Muscle of arm (tissue), 12 donors: Measurements from ENCODE around the gene OSBPL10. TPM values are rescaled to one million over a fixed set of nuclear protein-coding genes. Genes with fewer than 3 reads are reported as not detected.

ENCODE experiments used
- DNase-seq: peaks from one replicate; pipeline ENCODE4 v3.0.0-alpha.2; 2013
- polyA plus RNA-seq, 12 donors: library from polyadenylated mRNA; unstranded; fragments of 120-200 nt; gene quantifications; one replicate each; pipeline ENCODE4 v1.2.1, GENCODE V29; 2013; ENCODE audit not compliant: insufficient read length in 12 of 12

Gene OSBPL10
- polyA plus RNA-seq, 12 donors = 5.8 to 21.4 (median 11.3) TPM; not detected in 1

GRCh38 chr3:31925271-31925630 lies 55.8 kb downstream of the OSBPL10 start:
- no peak for DNase-seq

DNA sequence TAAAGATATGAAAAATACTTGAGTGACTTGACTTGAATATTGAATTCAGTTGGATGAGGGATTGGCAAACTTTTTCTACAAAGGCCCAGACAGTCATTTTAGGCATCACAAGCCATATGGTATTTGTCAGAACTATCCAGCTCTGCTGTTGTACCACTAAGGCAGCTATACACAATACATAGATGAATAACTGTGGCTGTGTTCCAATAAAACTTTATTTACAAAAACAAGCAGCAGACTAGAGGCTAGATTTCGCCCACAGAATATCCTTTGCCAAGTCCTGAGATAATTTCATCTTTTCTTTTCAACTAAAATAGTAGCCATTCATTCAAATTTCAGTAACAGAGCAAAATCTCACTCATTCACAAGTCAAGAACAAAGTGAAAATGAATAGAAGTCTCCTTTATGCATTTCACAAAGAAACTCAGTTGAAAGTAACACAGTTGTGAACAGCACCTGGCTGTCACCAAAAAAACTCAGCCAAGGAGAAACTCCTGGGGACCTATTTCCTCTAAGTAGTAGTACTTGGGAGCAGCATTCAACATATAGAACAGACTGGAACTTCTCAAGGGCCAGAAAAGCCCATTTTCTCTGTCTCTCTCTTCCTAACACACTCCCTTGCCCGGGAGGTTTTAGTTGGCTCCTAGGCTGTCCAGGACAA lies 56.3 kb downstream of the OSBPL10 start:
- no peak for DNase-seq

- DNase-seq = no peak
These were observed 58.1 kb downstream of the OSBPL10 start for GRCh38 chr3:31922962-31923361.

- no peak for DNase-seq
These were observed 59.2 kb downstream of the OSBPL10 start for GRCh38 chr3:31921837-31922236.

DNA sequence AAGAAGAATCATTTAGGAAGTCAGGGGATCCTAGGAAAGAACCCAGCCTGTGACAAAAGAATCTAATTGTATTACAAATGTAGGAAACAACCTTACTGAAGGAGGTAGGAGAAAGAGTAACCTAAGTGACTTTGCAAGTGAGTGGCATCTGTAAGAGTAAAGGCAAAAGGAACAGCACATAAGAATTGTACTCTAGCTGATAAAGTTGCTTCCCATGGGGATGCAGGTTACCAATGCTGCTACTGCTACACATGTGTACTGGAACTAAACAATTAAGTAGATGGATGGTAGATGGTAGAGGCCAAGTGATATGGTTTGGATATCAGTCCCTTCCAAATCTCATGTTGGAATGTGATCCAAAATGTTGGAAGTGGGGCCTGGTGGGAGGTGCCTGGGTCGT lies 60.8 kb downstream of the OSBPL10 start:
- DNase-seq = no peak

DNA sequence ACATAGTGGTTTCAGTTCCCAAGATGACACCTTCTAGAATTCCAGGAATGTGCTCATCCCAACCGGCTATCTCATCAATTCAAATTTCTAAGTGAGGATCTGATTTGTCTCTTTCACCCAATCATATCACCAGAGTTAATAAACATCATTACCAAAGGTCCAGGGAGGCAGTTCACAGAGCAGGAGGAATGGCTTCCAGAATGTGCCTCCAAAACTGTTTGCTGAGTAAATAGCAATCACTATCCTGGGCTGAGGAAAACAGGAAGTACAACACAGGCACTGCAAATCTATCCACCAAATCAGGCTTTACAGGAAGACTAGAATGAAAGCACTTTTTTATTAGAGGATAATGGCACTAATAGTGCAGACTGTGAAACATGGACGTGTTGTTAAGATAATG lies 61.5 kb downstream of the OSBPL10 start:
- no peak for DNase-seq

DNA sequence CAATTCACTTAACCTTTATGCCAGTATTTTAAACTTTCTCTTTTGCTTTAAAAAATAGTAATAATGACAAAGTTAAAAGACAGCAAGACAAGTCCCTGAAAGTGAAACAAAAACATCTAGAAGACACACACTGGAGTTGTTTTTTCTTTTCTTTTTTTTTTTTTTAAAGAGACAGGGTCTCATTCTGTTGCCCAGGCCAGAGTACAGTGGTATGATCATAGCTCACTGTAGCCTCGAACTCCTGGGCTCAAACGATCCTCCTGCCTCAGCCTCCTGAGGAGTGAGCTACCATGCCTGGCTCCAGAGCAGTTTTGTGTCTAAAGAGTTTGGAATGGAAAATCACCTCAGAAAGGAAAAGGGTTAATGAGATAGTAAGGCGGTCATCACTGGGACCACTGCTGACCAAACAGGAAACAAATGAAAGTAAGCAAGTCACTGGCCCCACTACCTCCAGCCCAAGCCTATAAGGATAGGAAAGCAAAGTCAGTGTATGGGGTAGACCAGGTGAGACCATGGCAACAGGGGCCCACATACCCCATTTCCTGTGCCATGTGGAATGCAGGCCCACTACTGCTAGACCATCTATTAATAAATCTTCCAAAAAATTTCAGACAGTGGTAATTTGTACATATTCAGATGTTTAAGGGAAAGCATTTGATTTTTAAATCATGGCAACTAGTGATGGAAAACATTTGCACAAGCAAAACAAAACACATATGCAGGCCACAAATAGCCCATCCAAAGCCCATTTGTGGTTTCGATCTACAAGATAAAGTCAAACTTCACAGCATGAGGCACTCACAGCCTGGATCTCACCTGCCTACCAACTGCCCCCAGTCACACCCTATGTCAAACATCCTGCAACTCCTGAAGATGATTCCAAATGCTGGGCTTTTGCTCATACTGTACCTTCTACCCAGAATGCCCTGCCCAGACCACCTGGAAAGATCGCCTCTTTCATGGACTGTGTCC lies 62.6 kb downstream of the OSBPL10 start:
- DNase-seq = no peak

GRCh38 chr3:31917303-31918005 lies 63.6 kb downstream of the OSBPL10 start:
- DNase-seq = no peak

DNA sequence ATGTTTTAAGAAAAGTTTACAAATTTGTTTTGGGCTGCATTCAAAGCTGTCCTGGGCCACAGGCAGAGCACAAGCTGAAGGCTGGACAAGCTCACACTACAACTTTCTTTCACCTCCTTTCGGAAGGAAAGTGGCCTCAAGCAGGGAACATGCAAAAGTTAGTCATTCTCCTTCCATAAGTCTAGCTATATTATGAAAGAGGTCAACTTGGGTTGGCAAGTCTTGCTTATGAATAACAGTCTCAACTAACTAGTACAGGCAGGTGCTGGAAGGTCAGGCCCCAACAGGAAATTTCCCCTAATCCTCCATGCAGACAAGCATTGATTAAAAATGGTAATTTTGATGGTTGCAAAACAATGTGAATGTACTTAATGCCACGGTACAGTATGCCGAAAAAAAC lies 69.4 kb downstream of the OSBPL10 start:
- DNase-seq = no peak

DNA sequence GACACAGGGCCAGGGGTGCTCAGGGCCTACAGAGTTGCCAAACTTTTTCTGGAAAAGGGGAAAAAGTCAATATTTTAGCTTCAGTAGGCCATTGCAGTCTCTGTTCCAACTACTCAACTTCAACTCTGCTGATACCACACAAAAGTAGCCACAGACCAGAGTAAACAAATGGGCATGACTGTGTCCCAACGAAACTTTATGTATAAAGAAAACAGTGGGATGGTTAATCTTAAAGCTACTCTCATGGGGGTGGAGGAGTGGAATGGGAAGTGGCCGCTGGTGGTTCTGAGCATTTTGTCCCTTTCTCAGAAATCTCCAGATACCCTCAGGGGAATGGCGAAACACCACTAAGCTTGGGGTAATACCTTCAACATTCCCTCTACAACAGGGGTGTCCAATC lies 69.9 kb downstream of the OSBPL10 start:
- no peak for DNase-seq

GRCh38 chr3:31909455-31909854 lies 71.6 kb downstream of the OSBPL10 start:
- no peak for DNase-seq

DNA sequence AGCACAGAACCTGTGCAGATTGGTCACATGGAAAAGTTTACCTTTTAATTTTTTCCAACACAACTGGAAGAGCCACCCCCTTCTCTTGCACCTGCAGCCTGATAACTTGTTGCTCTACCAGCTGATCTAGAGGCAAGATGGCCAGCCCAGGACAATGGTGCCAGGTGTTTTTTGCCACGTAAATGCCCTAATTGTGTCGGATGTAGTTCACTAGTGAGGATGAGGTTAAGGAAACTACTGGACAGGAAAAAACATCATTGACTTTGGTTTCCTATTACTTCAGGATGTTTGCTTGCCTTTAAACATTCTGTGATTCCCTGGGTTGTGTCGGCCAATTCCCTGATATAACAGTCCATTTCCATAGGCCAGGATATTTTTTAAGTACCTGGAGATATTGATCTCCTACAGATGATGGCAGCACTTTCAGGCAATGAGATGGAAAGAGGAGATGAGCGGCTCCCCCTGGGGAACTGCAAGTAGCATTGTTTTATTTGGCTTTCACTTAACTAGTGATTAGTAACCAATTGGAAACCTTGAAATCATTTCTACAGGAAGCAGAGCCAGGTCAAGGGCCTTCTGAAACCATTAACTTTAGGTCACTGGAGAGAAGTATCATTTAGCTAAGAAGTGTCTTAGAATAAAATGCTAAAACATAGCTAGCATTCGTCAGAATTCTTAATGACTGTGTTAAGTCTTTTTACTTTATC lies 72.5 kb downstream of the OSBPL10 start:
- no peak for DNase-seq

DNA sequence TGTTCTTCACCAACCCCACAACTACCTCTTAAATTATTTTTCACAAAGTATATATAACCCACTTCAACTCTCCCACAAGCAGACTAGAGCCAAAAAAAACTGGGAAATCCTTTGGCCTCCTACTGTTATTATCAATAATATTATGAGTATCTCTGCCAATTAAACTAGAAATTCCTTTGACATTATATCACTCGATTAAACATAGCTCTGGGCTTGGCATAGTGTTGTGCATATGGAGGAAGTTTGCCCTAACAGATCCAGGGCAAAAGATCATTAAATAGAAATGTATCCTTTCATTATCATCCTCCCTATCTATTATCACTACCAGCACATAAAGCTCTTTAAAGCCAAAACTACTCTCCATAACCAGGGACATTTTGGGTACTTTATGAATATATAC lies 74.9 kb downstream of the OSBPL10 start:
- no peak for DNase-seq

- no peak for DNase-seq
These were observed 77.2 kb downstream of the OSBPL10 start for GRCh38 chr3:31903686-31904431.

DNA sequence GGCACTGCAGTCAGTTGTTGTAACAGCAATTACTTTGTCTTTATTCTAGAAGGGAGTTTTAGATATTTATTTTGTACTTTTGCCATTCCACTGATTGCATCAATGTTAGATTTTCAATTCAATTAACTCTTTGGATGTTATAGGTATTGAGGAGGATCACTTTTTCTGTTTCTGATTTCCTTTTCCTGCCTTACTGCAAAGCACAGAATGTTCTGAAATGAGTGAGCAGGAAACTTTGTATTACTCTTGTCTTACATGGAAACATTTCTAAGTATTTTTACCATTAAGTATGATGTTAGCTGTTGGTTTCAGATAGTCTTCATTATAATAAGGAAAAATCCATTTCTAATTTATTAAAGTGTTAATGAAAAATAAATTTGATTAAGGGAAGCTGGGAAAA lies 80.5 kb downstream of the OSBPL10 start:
- DNase-seq = no peak

DNA sequence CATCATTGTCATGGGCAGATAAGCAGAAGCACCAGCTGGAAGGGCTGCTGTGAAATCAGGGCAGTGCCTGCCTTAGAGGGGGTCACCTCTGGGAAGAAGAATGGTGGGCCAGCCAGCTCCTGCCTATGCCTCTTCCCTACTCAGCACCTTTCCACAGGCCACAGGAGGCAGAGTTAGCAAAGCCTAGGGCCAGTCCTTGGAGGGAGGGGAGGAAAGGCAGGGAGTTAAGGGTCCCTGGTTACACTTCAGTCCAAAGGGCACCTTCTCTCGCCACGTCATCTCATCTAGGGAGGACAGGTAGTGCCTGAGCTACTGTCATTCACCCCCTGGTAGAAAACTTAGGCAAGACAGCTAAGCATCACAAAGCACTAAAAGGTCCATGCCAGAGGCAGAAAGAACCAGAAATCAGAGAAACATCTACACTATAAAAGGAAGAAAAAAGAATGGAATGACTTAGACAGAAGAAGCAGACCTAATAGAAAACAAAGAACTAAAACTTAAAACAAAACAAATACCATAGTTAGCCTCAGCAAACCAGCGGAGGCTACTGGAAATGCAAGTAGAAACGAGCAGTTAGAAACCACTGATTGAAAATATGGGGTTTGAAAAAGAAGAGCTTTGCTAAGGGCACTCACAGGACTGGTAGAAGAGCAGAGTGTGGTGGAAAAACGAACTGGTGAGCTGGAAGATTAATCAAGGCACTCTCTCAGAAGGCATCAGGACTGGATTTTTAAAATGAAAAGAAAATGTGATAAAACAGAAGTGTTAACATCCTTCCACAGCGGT lies 84.2 kb downstream of the OSBPL10 start:
- no peak for DNase-seq

DNA sequence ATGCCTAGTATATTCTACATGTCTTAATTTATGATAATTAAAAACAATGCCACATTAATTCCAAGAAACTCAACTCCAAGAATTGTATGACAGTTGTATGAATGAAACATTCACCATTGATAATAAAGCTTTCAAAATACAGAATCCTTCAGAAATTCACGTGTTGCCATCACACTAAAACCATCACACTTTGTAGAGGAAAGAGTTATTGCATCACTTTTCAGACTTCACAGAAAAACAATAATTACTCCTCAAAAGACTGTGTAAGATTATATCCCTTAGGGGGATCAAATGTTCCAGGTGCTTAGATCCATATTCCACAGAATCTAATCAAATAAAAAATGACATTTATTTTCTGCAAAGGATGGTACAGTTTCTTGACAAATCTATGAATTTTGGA lies 85.0 kb downstream of the OSBPL10 start:
- DNase-seq = no peak

- no peak for DNase-seq
These were observed 85.6 kb downstream of the OSBPL10 start for GRCh38 chr3:31895471-31895870.

DNA sequence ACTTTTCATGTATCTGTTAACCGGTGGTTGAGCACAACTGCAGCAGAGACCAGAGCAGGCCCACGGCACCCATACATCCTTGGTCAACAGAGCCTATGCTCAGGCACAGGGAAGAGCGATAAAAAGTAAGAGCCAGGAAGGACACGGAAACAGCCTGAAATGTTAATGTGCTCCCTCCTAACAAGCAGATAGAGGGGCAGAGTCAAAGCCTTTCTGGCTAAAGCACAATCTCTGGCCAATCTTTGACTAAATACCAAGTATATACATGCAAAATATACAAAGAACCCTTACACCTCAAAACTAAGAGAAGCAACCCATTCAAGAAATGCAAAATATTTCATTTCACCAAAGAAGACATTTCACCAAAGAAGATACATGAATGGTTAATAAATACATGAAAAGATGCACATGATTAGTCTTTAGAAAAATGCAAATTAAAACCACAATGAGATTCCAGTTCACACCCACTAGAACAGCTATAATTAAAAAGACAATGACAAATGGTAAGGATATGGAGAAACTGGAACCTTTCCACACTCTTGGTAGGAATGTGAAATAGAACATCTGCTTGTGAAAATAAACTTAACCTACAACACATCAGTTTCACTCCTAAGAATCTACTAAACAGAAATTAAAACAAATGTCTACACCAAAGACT lies 88.0 kb downstream of the OSBPL10 start:
- DNase-seq = no peak

- no peak for DNase-seq
These were observed 88.6 kb downstream of the OSBPL10 start for GRCh38 chr3:31892500-31892899.
